Brain microvascular endothelial cell (primary cell): ENCODE measurements around the gene SIK2.

ENCODE experiments used
- DNase-seq: peaks from one replicate; pipeline ENCODE4 v3.0.0-alpha.2; 2020
- H3K27ac ChIP-seq: fragments of 250-450 bp; sonication (Bioruptor Pico); 2 replicates; pipeline ENCODE4 v1.5.1; 2020; ENCODE audit warnings: mild to moderate bottlenecking, moderate library complexity
- H3K27me3 ChIP-seq: fragments of 250-450 bp; sonication (Bioruptor Pico); replicated peaks from 2 replicates; pipeline ENCODE4 v1.5.1; 2020; ENCODE audit warnings: mild to moderate bottlenecking
- H3K36me3 ChIP-seq: fragments of 250-450 bp; sonication (Bioruptor Pico); replicated peaks from 2 replicates; pipeline ENCODE4 v1.5.1; 2020; ENCODE audit warnings: mild to moderate bottlenecking
- H3K4me3 ChIP-seq: 2 replicates; pipeline ENCODE4 v1.5.1; 2011; ENCODE audit warnings: low read depth, mild to moderate bottlenecking, control low read depth, low read length, moderate library complexity
- CTCF ChIP-seq: IDR thresholded peaks from 2 replicates; pipeline ENCODE4 v1.5.1; 2011; ENCODE audit warnings: low read depth, mild to moderate bottlenecking, moderate library complexity, low read length, control low read depth, inconsistent platforms; ENCODE audit errors: missing control alignments
- in situ Hi-C: cut with HindIII; loops from 2 replicates; pipeline ENCODE4 v1.10.0; 2017; ENCODE audit warnings: low sequenced_read_pairs, low pct_ligation_motif_present

The SIK2 gene

GRCh38 chr11:111591187-111591960 is 10.9 kb upstream of the SIK2 start:
- no peak for TF ChIP-seq CTCF
- Histone ChIP-seq H3K27me3 (no peaks in the 10 kb centered on the region), H3K4me3 (no peak overlapping the region), H3K27ac (no peak overlapping the region), H3K36me3 (no peaks in the 10 kb centered on the region)
- in situ Hi-C loops: loop anchor here (25.0 kb wide), 1 partner anchor 246 kb away; no protein-coding TSS in a partner anchor
- DNase-seq: no peak

DNA sequence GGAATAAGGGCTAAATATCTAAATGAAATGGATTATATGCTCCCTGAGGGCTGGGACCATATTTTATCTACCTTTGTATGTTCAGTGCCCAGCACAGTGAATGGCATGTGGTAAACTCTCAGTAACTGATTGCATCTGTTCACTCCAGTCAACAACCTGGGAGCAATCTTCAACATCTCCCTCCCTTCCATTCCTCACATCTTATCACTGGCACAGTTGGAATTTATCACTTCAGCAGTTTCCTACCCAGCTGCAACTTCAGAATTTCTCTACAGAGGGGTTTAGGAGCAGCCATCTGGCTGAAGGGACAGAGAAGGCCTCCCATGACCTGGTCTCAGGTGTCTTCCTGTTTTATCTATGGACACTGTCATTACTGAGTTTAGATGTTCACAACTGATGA is 9.8 kb upstream of the SIK2 start:
- DNase-seq: no peak
- in situ Hi-C loops: loop anchor here (25.0 kb wide), 1 partner anchor 245 kb away; no protein-coding TSS in a partner anchor

GRCh38 chr11:111596319-111596718 is 5.9 kb upstream of the SIK2 start:
- no peaks in the 10 kb centered on the region for H3K27me3 ChIP-seq
- H3K36me3 ChIP-seq: no peaks in the 10 kb centered on the region
- H3K27ac ChIP-seq: no peak overlapping the region
- no peak for TF ChIP-seq CTCF
- in situ Hi-C loops: loop anchor here (25.0 kb wide), 1 partner anchor 241 kb away; no protein-coding TSS in a partner anchor
- no peak for DNase-seq
- no peak overlapping the region for H3K4me3 ChIP-seq

More for the DNA sequence above, 9.8 kb upstream of the SIK2 start:
- TF ChIP-seq CTCF: no peak
- Histone ChIP-seq H3K36me3 (no peaks in the 10 kb centered on the region), H3K4me3 (no peak overlapping the region), H3K27ac (no peak overlapping the region), H3K27me3 (no peaks in the 10 kb centered on the region)

GRCh38 chr11:111598148-111598547 is 4.1 kb upstream of the SIK2 start:
- H3K27me3 ChIP-seq: no peaks in the 10 kb centered on the region
- TF ChIP-seq CTCF: no peak
- in situ Hi-C loops: loop anchor here (25.0 kb wide), 1 partner anchor 239 kb away; no protein-coding TSS in a partner anchor
- no peaks in the 10 kb centered on the region for H3K36me3 ChIP-seq
- DNase-seq: no peak
- H3K27ac ChIP-seq: no peak overlapping the region
- no peak overlapping the region for H3K4me3 ChIP-seq

GRCh38 chr11:111598559-111598958 is 3.7 kb upstream of the SIK2 start:
- no peak overlapping the region for H3K4me3 ChIP-seq
- H3K27me3 ChIP-seq: no peaks in the 10 kb centered on the region
- DNase-seq: no peak
- H3K27ac ChIP-seq: no peak overlapping the region
- no peaks in the 10 kb centered on the region for H3K36me3 ChIP-seq
- in situ Hi-C loops: loop anchor here (25.0 kb wide), 1 partner anchor 239 kb away; no protein-coding TSS in a partner anchor
- TF ChIP-seq CTCF: no peak
